ENCODE data around the gene FLAD1.

The FLAD1 gene

GRCh38 chr1:155034318-155035208 is 51.4 kb downstream of the FLAD1 start:
- no peaks in the 10 kb centered on the region for H3K27me3 ChIP-seq (ENCODE audit: insufficient read depth, low read depth, severe bottlenecking)
- no peak for TF ChIP-seq CTCF (IDR thresholded peaks at IDR 0.05; ENCODE audit: low read depth, low read length)
- H3K36me3 ChIP-seq = no peaks in the 10 kb centered on the region
- no peaks in the 10 kb centered on the region for H3K9me3 ChIP-seq (ENCODE audit: severe bottlenecking)
- no peak overlapping the region for H3K4me3 ChIP-seq (ENCODE audit: low read depth, low read length)
- no peak overlapping the region for H3K27ac ChIP-seq
- DNase-seq = no peak

- Histone ChIP-seq H3K9me3 (ENCODE audit: severe bottlenecking) (no peaks in the 10 kb centered on the region), H3K27ac (no peak overlapping the region), H3K4me3 (ENCODE audit: low read depth, low read length) (no peak overlapping the region), H3K36me3 (no peaks in the 10 kb centered on the region), H3K27me3 (ENCODE audit: insufficient read depth, low read depth, severe bottlenecking) (no peaks in the 10 kb centered on the region)
- no peak for DNase-seq
- no peak for TF ChIP-seq CTCF (IDR thresholded peaks at IDR 0.05; ENCODE audit: low read depth, low read length)
Observed at GRCh38 chr1:155035936-155036335, 52.8 kb downstream of the FLAD1 start.

GRCh38 chr1:155037043-155037442 is 53.9 kb downstream of the FLAD1 start:
- Histone ChIP-seq H3K27ac (no peak overlapping the region), H3K36me3 (no peaks in the 10 kb centered on the region), H3K4me3 (ENCODE audit: low read depth, low read length) (no peak overlapping the region), H3K9me3 (ENCODE audit: severe bottlenecking) (no peaks in the 10 kb centered on the region), H3K27me3 (ENCODE audit: insufficient read depth, low read depth, severe bottlenecking) (no peaks in the 10 kb centered on the region)
- no peak for DNase-seq
- no peak for TF ChIP-seq CTCF (IDR thresholded peaks at IDR 0.05; ENCODE audit: low read depth, low read length)

- no peaks in the 10 kb centered on the region for H3K9me3 ChIP-seq (ENCODE audit: severe bottlenecking)
Observed at GRCh38 chr1:155037851-155038441, 54.8 kb downstream of the FLAD1 start.

GRCh38 chr1:155038602-155039307 is 55.6 kb downstream of the FLAD1 start:
- H3K4me3 ChIP-seq (ENCODE audit: low read depth, low read length) = no peak overlapping the region
- H3K27me3 ChIP-seq (ENCODE audit: insufficient read depth, low read depth, severe bottlenecking) = no peaks in the 10 kb centered on the region
- DNase-seq = no peak
- no peaks in the 10 kb centered on the region for H3K9me3 ChIP-seq (ENCODE audit: severe bottlenecking)
- H3K36me3 ChIP-seq = no peaks in the 10 kb centered on the region
- H3K27ac ChIP-seq = no peak overlapping the region
- no peak for TF ChIP-seq CTCF (IDR thresholded peaks at IDR 0.05; ENCODE audit: low read depth, low read length)

More at GRCh38 chr1:155037851-155038441, 54.8 kb downstream of the FLAD1 start:
- H3K27ac ChIP-seq = no peak overlapping the region
- H3K4me3 ChIP-seq (ENCODE audit: low read depth, low read length) = no peak overlapping the region
- H3K27me3 ChIP-seq (ENCODE audit: insufficient read depth, low read depth, severe bottlenecking) = no peaks in the 10 kb centered on the region
- H3K36me3 ChIP-seq = no peaks in the 10 kb centered on the region
- no peak for TF ChIP-seq CTCF (IDR thresholded peaks at IDR 0.05; ENCODE audit: low read depth, low read length)
- DNase-seq = no peak
